ENCODE results near the gene TPGS2. TPM values are rescaled to one million over a fixed set of nuclear protein-coding genes. Genes with fewer than 3 reads are reported as not detected.
A peak's percentile ranks its signal among the peaks of the same experiment; 100 is the strongest.

TPGS2 gene
- polyA plus RNA-seq, 1 of the 3 experiments (the other 2 are of a cell fraction), result 235 TPM

DNA sequence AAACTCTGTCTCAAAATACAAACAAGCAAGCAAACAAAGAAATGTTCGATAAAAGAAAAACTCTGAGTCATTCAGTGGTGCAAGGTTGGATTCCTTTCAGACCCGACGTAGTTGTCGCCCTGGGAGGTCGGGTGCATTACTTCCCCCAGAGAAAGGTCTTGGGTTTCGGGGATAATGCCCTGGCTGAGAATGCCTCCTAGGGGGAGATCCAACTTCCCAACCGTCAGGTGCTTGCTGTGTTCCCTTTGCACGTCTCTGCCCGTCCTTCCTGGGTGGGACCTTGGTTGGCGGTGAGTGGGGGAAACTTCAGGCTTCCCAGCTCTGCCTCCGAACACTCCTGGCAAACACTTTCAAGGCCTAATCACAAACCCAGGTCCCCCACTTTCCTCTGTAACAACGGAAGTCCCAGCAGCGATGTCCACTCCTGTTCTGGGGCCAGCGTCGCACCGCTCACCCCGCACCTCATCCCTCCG is 609 bp downstream of the TPGS2 start:
- peak overlapping the region; percentile 75 to 93 for H3K27ac ChIP-seq (ENCODE audit: low read depth in 2 of 2, low read length in 1 of 2)
- no peaks in the 10 kb centered on the region for H3K27me3 ChIP-seq (ENCODE audit: insufficient read depth)
- peaks cover 0 to 11% of the 10 kb centered on the region in 2 experiments for H3K36me3 ChIP-seq (replicated peaks in 1 of 2; ENCODE audit: control insufficient read depth in 1 of 2, insufficient read depth in 2 of 2, low read length in 1 of 2)
- peaks cover 3% of the 10 kb centered on the region for H3F3A ChIP-seq (replicated peaks; ENCODE audit: insufficient read depth)
- no peak for DNase-seq
- no peaks in the 10 kb centered on the region for H3K9me3 ChIP-seq
- H3K9me2 ChIP-seq, result no peaks in the 10 kb centered on the region
- TF ChIP-seq GABPA (IDR thresholded peaks at IDR 0.05; ENCODE audit: low read depth), result no peak
- TF ChIP-seq RCOR1 (IDR thresholded peaks at IDR 0.05; ENCODE audit: low read length), result no peak
- TF ChIP-seq, protein P1, sequence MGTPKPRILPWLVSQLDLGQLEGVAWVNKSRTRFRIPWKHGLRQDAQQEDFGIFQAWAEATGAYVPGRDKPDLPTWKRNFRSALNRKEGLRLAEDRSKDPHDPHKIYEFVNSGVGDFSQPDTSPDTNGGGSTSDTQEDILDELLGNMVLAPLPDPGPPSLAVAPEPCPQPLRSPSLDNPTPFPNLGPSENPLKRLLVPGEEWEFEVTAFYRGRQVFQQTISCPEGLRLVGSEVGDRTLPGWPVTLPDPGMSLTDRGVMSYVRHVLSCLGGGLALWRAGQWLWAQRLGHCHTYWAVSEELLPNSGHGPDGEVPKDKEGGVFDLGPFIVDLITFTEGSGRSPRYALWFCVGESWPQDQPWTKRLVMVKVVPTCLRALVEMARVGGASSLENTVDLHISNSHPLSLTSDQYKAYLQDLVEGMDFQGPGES (IDR thresholded peaks at IDR 0.05; ENCODE audit: low read depth, low read length), result no peak
- TF ChIP-seq SMC3 (IDR thresholded peaks at IDR 0.05; ENCODE audit: low read depth, low read length), result no peak
- no peak for TF ChIP-seq RXRA (IDR thresholded peaks at IDR 0.05; ENCODE audit: borderline replicate concordance, low read depth)
- TF ChIP-seq PBX3 (IDR thresholded peaks at IDR 0.05), result no peak
- TF ChIP-seq FOSL2 (IDR thresholded peaks at IDR 0.05; ENCODE audit: borderline replicate concordance, low read depth), result no peak
- no peak for TF ChIP-seq TEAD4 (IDR thresholded peaks at IDR 0.05; ENCODE audit: borderline replicate concordance, insufficient read depth)
- no peak for TF ChIP-seq MEF2A (IDR thresholded peaks at IDR 0.05; ENCODE audit: borderline replicate concordance, low read depth)
- no peak for TF ChIP-seq POLR2AphosphoS5 (IDR thresholded peaks at IDR 0.05; ENCODE audit: low read depth, low read length)
- TF ChIP-seq FOXM1 (IDR thresholded peaks at IDR 0.05; ENCODE audit: low read depth), result no peak
- TF ChIP-seq RFX5 (IDR thresholded peaks at IDR 0.05; ENCODE audit: low read length), result no peak
- TF ChIP-seq CTCF (IDR thresholded peaks at IDR 0.05), result no peak
- TF ChIP-seq TCF12 (IDR thresholded peaks at IDR 0.05), result no peak
- no peak for TF ChIP-seq SIN3A (IDR thresholded peaks at IDR 0.05; ENCODE audit: borderline replicate concordance, low read depth, low read length)
- TF ChIP-seq, protein P2, sequence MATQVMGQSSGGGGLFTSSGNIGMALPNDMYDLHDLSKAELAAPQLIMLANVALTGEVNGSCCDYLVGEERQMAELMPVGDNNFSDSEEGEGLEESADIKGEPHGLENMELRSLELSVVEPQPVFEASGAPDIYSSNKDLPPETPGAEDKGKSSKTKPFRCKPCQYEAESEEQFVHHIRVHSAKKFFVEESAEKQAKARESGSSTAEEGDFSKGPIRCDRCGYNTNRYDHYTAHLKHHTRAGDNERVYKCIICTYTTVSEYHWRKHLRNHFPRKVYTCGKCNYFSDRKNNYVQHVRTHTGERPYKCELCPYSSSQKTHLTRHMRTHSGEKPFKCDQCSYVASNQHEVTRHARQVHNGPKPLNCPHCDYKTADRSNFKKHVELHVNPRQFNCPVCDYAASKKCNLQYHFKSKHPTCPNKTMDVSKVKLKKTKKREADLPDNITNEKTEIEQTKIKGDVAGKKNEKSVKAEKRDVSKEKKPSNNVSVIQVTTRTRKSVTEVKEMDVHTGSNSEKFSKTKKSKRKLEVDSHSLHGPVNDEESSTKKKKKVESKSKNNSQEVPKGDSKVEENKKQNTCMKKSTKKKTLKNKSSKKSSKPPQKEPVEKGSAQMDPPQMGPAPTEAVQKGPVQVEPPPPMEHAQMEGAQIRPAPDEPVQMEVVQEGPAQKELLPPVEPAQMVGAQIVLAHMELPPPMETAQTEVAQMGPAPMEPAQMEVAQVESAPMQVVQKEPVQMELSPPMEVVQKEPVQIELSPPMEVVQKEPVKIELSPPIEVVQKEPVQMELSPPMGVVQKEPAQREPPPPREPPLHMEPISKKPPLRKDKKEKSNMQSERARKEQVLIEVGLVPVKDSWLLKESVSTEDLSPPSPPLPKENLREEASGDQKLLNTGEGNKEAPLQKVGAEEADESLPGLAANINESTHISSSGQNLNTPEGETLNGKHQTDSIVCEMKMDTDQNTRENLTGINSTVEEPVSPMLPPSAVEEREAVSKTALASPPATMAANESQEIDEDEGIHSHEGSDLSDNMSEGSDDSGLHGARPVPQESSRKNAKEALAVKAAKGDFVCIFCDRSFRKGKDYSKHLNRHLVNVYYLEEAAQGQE (IDR thresholded peaks at IDR 0.05; ENCODE audit: low read depth, low read length), result no peak
- TF ChIP-seq NFIC (IDR thresholded peaks at IDR 0.05; ENCODE audit: borderline replicate concordance), result no peak
- TF ChIP-seq EP300 (IDR thresholded peaks at IDR 0.05; ENCODE audit: borderline replicate concordance in 1 of 2, low read depth in 1 of 2, low read length in 1 of 2), result no peak
- no peaks in the 10 kb centered on the region for H4K20me1 ChIP-seq (ENCODE audit: insufficient read depth)
- peaks cover 69% of the 10 kb centered on the region for H3K79me2 ChIP-seq (ENCODE audit: insufficient read depth)
- peak overlapping the region; percentile 90 for H3K9ac ChIP-seq
- CTCF ChIA-PET, result interaction anchor here (1.3 to 3.3 kb wide), 8 partner anchors 9 to 193 kb away, joined by 3 to 11 read pairs (median 6); no protein-coding TSS in a partner anchor
- POLR2A ChIA-PET, result interaction anchor here (1.0 kb wide), 1 partner anchor 433 kb away, joined by 3 read pairs; no protein-coding TSS in a partner anchor
- peak overlapping the region; percentile 95 for H2AFZ ChIP-seq (ENCODE audit: low read depth)
- H3K4me3 ChIP-seq (ENCODE audit: low read depth in 2 of 2, low read length in 1 of 2), result peak overlapping the region; percentile 95 to 97
- 2% methylated on average over 18 of the region's 18 CpGs for WGBS (ENCODE audit: low lambda C conversion rate)
- peaks cover 7 to 9% of the 10 kb centered on the region in 2 experiments; a peak in 3 of 4 replicates for H3K4me1 ChIP-seq (ENCODE audit: control insufficient read depth in 1 of 2, insufficient read depth in 2 of 2, low read depth in 1 of 2, low read length in 1 of 2)
- H3K4me2 ChIP-seq, result peak overlapping the region; percentile 88

All from SK-N-SH (cell line).